OCI-LY7 (cell line): ENCODE data around the gene MMP20. TPM values are rescaled to one million over a fixed set of nuclear protein-coding genes. Genes with fewer than 3 reads are reported as not detected.
"Not testable (repeated sequence)": the region's sequence is repeated elsewhere in the genome, so short reads cannot be mapped to it uniquely, and the experiment has no call there.

Experiments
- BruUV-seq: library from RNA; stranded (reverse); fragments of 400-500 nt; replicated peaks from 2 replicates; lab custom pipeline; 2021; lab: Mats Ljungman, UMichigan
- CTCF ChIA-PET: fragments of 300-600 bp; sonication (Branson Sonifier 250); formaldehyde crosslinking; loops from one replicate; lab custom pipeline; 2022; ENCODE audit warnings: antibody characterized with exemption; ENCODE audit not compliant: unreplicated experiment; lab: Charles Lee
- POLR2A ChIA-PET: fragments of 300-600 bp; sonication (Branson Sonifier 250); formaldehyde crosslinking; loops from one replicate; lab custom pipeline; 2022; ENCODE audit warnings: antibody characterized with exemption; lab: Charles Lee
- DNase-seq: peaks from one replicate; pipeline ENCODE4 v3.0.0-alpha.2; 2015; ENCODE audit warnings: low spot score
- H2AFZ ChIP-seq: fragments of 200-600 bp; sonication (generic), shearing (Covaris generic); 2 replicates; pipeline ENCODE4 v1.6.1; 2014; ENCODE audit warnings: mild to moderate bottlenecking, antibody characterized with exemption, low read length, moderate library complexity
- H3K27ac ChIP-seq: fragments of 200-600 bp; sonication (generic); 2 replicates; pipeline ENCODE4 v1.5.1; 2014; ENCODE audit warnings: mixed run types, low read depth, mild to moderate bottlenecking, moderate library complexity, low read length, inconsistent platforms; ENCODE audit not compliant: poor library complexity, severe bottlenecking
- H3K36me3 ChIP-seq: fragments of 200-600 bp; sonication (generic); 2 replicates; pipeline ENCODE4 v1.6.1; 2014; ENCODE audit warnings: mild to moderate bottlenecking, antibody characterized with exemption, low read length, moderate library complexity, mixed read lengths; ENCODE audit not compliant: insufficient read depth
- H3K4me1 ChIP-seq: fragments of 200-600 bp; sonication (generic); 2 replicates; pipeline ENCODE4 v1.5.1; 2014; ENCODE audit warnings: mild to moderate bottlenecking, low read length; ENCODE audit not compliant: insufficient read depth, poor library complexity, severe bottlenecking
- H3K4me2 ChIP-seq: fragments of 200-600 bp; sonication (generic); 2 replicates; pipeline ENCODE4 v1.6.1; 2014; ENCODE audit warnings: mild to moderate bottlenecking, low read length
- H3K4me3 ChIP-seq: fragments of 200-600 bp; sonication (generic); 2 replicates; pipeline ENCODE4 v1.5.1; 2014; ENCODE audit warnings: mild to moderate bottlenecking, low read depth, low read length; ENCODE audit not compliant: poor library complexity, severe bottlenecking
- H3K79me2 ChIP-seq: fragments of 200-600 bp; sonication (generic); 2 replicates; pipeline ENCODE4 v1.6.1; 2016; ENCODE audit warnings: low read depth, mild to moderate bottlenecking, low read length, moderate library complexity, mixed read lengths; ENCODE audit not compliant: insufficient read depth
- H3K9me2 ChIP-seq: fragments of 200-600 bp; sonication (generic); 2 replicates; pipeline ENCODE4 v1.6.1; 2016; ENCODE audit warnings: mild to moderate bottlenecking, low read length, mixed read lengths; ENCODE audit not compliant: insufficient read depth
- H3K9me3 ChIP-seq: fragments of 200-600 bp; sonication (generic); 2 replicates; pipeline ENCODE4 v1.6.1; 2014; ENCODE audit warnings: mild to moderate bottlenecking, mixed run types, low read length, mixed read lengths
- H4K20me1 ChIP-seq: fragments of 200-600 bp; sonication (generic); 2 replicates; pipeline ENCODE4 v1.6.1; 2014; ENCODE audit warnings: mild to moderate bottlenecking, antibody characterized with exemption, low read length, moderate library complexity, mixed read lengths; ENCODE audit not compliant: insufficient read depth
- CTCF ChIP-seq: fragments of 200-600 bp; sonication (generic); conservative IDR thresholded peaks from 2 replicates; pipeline ENCODE4 v1.5.1; 2014; ENCODE audit warnings: mild to moderate bottlenecking, antibody characterized with exemption, low read length, moderate library complexity, mixed read lengths
- EZH2phosphoT487 ChIP-seq: fragments of 200-600 bp; sonication (generic); IDR thresholded peaks from 2 replicates; pipeline ENCODE4 v1.6.1; 2018; ENCODE audit warnings: low read depth, borderline replicate concordance, mild to moderate bottlenecking, mixed run types, antibody characterized with exemption, low read length, moderate library complexity, mixed read lengths
- intact Hi-C: fragments of 100-400 bp; cut with micrococcal nuclease; formaldehyde crosslinking; loops from one replicate; pipeline ENCODE4 v1.10.0; 2022; ENCODE audit not compliant: unreplicated experiment
- total RNA-seq, 2 experiments: library from RNA; depleted of rRNA in 1 of 2; stranded (reverse); fragments of >200 nt in 1 of 2; shearing (Covaris generic) in 1 of 2; gene quantifications; 2 replicates each; pipeline ENCODE4 v1.2.3, GENCODE V29; 2014 to 2022

MMP20 gene
- total RNA-seq, 2 experiments from 2014 or later = not detected

GRCh38 chr11:102632026-102632425 lies 6.9 kb upstream of the MMP20 start:
- H3K79me2 ChIP-seq = no peaks in the 10 kb centered on the region
- H3K27ac ChIP-seq = no peak overlapping the region
- no peaks in the 10 kb centered on the region for H3K36me3 ChIP-seq
- H2AFZ ChIP-seq = no peak overlapping the region
- intact Hi-C loops = no loop called here
- H3K4me1 ChIP-seq = no peaks in the 10 kb centered on the region
- BruUV-seq = no TSS peak
- POLR2A ChIA-PET = interaction anchor here (0.5 kb wide), 1 partner anchor 11 kb away, joined by 4 read pairs; no protein-coding TSS in a partner anchor
- no peak overlapping the region for H3K4me2 ChIP-seq
- CTCF ChIA-PET = no interaction called here
- no peak for DNase-seq
- H4K20me1 ChIP-seq = no peaks in the 10 kb centered on the region
- H3K9me3 ChIP-seq = no peaks in the 10 kb centered on the region
- H3K4me3 ChIP-seq = no peak overlapping the region
- no peaks in the 10 kb centered on the region for H3K9me2 ChIP-seq
- TF ChIP-seq EZH2phosphoT487 = no peak
- TF ChIP-seq CTCF = no peak

GRCh38 chr11:102630598-102631448 lies 5.7 kb upstream of the MMP20 start:
- BruUV-seq = no TSS peak
- ChIA-PET POLR2A (no interaction called here), CTCF (no interaction called here)
- intact Hi-C loops = no loop called here
- no peaks in the 10 kb centered on the region for H3K9me2 ChIP-seq
- H3K79me2 ChIP-seq = no peaks in the 10 kb centered on the region
- no peak overlapping the region for H2AFZ ChIP-seq
- H3K9me3 ChIP-seq = no peaks in the 10 kb centered on the region
- no peaks in the 10 kb centered on the region for H3K4me1 ChIP-seq
- H3K36me3 ChIP-seq = no peaks in the 10 kb centered on the region
- no peak for DNase-seq
- H3K27ac ChIP-seq = no peak overlapping the region
- no peak overlapping the region for H3K4me3 ChIP-seq
- TF ChIP-seq EZH2phosphoT487 (no peak), CTCF (no peak)
- no peak overlapping the region for H3K4me2 ChIP-seq
- H4K20me1 ChIP-seq = no peaks in the 10 kb centered on the region

- intact Hi-C loops, H3K4me3 ChIP-seq, H3K9me2 ChIP-seq, CTCF ChIA-PET, H3K4me1 ChIP-seq, H3K9me3 ChIP-seq, H3K27ac ChIP-seq, H4K20me1 ChIP-seq, POLR2A ChIA-PET, H3K79me2 ChIP-seq, H2AFZ ChIP-seq, DNase-seq, BruUV-seq, H3K4me2 ChIP-seq, H3K36me3 ChIP-seq: not testable (repeated sequence)
These were observed 4.8 kb upstream of the MMP20 start for GRCh38 chr11:102629908-102630307.
